MV-4-11 (cell line): ENCODE data around the gene IGF1R.
"Not testable (repeated sequence)": the region's sequence is repeated elsewhere in the genome, so short reads cannot be mapped to it uniquely, and the experiment has no call there.

Experiments
- DNase-seq: peaks from one replicate; lab custom pipeline; 2025; lab: John Stamatoyannopoulos, UW

Gene IGF1R

DNA sequence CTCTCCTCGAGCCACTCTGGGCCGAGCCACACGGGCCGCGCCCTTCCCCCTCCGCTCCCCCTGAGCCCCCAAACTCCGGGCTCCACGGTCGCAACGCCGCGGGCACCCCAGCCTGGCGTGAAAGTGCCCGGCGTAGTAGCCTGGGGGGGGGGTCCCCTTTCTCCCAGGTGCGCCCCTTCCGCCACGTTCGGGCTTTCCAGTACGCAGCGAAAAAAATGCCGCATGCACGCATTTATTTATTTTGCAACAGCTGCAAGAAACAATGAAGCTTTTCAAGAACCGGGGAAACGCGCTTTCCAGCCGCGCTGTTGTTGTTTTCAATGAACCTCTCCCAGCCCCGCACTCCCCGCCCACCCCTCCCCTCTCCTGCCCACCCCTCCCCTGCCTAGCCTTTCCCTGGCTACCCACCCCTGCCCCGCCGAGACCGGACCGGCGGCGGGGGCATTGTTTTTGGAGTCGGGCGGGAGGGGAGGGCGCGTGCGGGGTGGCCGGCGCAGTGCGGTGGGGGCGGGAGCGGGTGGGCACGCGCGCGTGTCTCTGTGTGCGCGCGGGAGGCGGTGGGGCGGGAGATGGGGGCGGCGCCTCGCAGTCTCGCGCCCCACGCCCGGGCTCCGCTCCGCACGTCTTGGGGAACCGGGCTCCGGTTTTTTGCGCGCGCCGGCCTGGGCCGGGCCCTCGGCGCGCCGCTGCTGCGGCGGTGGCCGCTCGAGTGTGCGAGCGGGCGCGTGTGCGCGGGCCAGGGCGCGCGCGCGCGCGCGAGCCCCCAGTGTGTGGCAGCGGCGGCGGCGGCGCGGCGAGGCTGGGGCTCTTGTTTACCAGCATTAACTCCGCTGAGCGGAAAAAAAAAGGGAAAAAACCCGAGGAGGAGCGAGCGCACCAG is at the start of gene IGF1R:
TSS of gene IGF1R (plus strand) at position 766 of the 880 bp plus-strand sequence. CDS start 1,043 bp downstream, outside the sequence.
- peak; percentile 78 for DNase-seq

DNA sequence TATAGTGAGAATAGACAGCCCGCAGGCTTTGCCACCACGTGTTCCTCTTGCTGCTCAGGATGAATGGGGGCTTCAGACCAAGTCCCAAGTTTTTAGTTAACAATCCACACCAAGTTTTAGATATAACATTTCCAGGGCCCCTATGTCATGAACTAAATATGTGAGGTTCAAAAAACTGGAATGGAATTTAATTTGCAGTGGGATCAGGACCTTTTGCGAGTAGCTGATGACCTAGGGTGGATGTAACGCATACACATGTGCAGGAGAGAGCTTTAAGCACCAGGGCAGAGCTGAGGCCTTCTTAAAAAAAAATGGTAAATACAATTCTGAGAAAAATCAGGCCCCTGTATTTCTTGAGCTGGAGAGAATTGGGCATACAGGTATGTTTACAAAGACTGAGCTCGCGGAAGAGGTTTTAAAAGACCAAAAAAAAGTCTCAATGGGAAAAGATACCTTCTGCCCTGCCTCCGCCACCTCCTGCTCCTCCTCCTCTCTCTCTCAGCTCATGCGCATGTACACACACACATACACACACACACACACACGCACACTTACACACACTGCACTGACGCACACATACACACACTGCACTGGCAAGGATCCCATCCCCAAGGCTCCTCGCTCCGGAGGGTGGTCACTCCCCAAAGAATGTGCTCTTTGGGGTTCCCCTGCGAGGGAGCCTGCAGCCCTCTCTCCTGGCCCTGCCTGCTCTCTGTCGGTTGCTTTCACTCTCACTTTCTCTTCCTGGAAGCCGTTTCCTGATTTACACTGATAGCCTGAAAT is 48.2 kb upstream of the IGF1R start:
- DNase-seq: peak; percentile 40

DNA sequence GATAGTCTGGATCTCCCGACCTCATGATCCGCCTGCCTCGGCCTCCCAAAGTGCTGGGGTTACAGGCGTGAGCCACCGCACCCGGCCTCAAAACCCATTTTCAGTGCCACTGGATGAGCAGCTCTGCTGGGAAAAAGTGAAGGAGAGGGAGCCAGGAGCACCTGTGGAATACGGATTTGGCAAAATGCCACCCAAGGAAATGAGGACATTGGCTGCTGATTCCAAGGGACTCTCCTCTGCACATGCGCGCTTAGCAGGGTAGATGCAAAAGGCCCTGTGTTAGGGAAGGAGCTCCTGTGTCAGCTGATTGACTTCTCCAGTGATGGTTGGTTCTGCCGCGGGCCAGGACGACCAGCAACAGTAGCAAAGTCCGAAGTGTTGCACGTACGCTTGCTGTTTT is 43.4 kb upstream of the IGF1R start:
- no peak for DNase-seq

DNA sequence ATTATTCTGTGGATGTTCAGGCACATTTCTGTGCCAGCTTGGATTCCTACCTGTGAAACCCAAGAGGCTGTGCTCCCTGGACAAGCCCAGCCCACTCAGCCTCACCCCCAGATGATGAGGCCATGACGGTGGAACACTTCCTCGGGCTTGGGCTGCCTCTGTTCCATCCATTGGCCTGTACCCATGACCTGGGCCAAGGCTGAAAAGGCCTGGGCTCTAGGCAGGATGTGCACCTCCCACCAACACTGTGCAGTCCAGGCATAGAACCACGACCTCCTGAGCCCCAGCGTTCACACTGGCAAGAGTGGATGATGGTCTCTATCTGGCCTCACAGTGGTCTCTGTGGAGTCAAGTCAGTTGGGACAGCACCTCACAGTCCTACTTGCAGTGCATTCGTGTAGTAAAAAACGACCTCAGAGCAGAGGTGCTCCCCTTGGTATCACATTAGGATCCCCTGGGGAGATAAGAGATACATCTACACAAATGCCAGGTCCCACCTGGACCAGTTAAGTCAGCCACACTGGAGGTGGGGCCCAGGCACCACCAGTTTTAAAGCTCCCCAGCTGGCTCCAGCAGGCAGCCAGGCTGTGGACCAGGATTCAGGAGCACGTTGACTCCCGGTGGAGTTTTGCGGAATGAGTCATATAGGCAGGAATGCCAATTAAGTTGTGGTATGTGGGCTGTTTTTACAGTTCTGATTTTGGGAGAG is 39.0 kb upstream of the IGF1R start:
- DNase-seq: no peak

DNA sequence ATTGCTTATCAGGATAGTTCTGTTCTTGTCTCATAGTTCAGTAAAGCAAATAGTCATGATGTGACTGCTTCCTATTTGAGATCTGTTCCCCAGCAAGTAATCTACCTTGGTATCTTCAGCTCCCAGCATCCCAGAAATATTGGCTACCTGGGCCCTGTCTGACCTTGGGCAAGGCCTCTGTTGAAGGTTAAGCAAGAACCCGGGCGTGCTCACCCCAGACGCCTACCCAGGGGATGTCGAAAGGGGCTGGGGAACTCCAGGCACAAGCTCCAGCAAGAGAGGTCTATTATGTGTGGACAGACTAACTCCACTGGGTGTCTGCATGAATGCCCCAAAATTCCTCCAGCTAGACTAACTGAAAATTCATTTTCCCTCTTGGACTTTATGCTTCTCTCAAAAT is 37.3 kb upstream of the IGF1R start:
- no peak for DNase-seq

DNA sequence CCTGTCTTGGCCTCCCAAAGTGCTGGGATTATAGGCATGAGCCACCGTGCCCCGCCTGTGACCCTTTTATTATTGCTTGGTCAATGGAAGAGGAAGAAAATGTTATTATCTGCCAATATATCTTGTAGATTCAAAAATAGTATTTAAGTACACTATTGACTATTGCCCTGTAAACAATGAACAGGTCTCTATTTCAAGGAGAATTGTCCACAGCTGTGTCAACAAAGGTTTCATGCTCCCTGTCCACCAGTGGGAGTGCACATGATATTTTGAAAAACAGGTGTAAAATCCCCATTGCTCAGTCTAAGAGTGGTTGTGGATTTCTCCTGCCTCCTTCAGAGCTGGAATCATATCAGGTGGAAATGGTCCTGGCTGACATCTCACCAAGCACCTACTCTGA is 36.5 kb upstream of the IGF1R start:
- DNase-seq: no peak

DNA sequence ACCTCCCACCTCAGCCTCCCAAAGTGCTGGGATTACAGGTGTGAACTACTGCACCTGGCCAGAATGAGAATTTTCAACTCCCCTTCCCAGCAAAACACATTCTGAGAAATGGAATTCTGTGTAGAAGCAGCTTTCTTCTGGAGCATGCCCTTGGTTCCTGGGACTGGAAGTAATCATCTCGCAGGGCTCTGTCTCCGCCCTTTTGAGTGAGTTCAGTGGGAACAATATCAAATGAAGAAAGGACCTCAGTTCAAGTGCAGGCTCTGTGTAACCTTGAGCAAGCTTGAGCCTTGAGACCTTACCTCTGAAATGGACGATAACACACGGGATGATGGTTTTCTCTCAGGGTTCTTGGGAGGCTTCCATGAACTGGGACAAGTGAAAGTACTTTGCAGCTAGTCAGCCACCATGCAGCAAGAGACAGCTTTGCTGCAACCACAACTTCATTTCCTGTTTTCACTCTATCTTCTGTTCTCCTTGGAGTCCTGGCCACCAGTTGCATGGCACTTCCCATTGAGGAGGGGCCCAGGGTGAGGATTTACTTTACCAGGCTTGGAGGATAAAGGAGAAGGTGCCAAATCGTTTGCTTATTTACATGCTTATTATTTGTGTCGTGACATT is 35.7 kb upstream of the IGF1R start:
- DNase-seq: peak; percentile 71

DNA sequence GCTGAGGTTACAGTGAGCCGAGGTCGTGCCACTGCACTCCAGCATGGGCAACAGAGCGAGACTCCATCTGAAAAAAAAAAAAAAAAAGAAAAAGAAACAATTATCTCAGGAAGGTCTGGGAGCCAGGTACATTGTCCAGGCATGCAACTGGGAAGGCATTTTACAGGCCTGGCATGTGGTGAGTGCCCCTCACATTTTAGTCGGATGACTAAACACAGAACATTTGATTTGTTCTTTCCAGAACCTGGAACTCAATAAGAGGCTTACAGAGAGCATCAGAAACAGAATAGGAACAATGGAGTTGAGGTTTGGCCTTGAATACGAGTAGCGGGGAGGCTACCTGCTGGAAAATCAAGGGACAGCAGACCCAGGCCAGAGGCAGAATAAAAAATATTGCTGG is 33.7 kb upstream of the IGF1R start:
- DNase-seq: no peak

DNA sequence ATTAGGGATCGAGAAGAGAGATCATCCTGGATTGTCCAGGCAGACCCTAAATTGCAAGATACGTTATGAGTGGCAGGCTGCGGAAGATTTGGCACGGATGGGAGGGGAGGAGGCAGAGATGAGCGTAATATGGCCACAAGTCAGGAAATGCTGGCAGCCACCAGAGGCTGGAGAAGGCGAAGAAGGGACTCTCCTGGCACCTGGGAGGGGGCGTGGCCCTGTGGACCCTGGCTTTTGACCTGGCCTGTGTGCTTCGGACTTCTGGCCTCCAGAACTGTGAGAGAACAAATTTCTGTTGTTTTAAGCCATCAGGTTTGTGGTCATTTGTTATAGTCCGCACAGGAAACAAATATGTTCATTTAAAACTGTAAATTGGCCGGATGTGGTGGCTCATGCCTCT is 31.9 kb upstream of the IGF1R start:
- no peak for DNase-seq

DNA sequence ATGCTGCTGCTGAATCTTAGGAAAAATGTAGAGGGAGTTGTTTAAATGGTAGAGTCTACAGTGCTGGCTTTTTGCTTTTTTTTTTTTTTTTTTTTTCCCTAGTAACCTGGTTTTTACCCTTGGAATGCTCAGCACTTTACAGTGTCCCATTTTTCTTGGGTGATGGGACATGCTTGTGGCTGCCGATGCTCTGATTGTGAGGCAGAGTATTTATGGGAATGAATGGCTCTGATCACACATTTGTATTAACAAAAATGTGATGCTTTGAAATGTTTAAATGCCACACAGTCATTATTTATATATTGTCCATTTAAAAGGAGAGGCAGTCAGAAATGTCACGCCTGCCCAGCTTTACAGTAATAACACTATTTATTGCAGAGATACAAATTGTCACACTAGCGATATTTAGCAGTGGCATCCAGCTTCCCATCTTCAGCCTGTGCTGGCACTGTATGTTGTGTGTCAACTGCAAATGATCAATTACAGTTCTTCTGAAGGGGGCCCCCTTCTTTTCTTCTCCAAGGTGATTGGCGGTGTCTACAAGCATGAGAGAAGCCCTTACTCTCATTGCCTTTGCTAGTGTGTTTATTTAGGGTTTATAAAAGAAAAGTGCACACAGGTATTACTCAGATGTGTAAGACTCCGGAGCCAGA is 30.9 kb upstream of the IGF1R start:
- no peak for DNase-seq

DNA sequence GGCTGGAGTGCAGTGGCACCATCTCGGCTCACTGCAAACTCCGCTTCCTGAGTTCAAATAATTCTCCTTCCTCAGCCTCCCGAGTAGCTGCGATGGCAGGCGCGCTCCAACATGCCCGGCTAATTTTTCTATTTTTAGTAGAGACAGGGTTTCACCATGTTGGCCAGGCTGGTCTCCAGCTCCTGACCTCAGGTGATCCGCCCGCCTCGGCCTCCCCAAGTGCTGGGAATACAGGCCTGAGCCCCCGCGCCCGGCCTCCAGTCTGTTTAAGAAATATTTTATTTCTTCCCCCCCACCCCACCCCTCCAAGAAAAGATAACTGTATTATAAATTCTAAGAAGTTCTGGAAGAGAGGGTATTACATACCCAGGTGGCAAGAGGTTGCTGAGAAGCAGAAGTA is 29.8 kb upstream of the IGF1R start:
- DNase-seq: not testable (repeated sequence)

DNA sequence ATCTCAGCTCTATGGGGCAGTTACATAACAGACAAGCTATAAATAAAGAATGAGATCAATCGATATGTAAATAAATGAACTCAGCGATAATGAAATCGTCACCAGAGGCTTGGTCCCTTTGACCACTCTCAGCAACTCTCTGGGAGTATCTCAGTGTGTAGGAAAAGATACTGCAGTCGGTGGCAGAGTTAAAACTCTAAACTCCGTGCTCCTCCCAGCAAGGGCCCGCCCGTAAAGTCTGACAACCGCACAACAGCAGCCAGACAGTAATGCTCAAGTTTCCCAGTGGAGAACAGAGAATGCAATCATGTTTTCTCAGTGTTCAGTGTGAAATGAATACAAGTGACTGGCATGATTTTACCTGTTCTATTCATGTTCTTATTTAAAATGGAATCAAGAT is 28.3 kb upstream of the IGF1R start:
- no peak for DNase-seq

DNA sequence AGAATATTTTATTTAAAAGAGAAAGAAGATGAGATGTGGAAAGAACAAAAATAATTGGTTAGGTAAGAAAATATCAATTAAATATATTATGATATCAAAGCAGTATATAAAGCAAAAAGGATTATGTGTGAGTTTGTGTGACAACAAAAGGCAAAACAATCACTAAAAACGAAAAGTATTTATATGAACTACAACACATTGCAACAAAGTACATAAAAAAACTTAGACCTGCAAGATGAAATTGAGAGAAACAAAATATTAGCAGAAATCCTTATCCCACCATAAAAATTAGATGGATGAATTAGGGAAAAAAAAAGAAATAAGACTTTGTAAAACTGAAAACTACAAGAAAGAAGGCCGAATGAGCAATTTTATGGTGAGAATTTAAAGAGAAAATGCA is 27.3 kb upstream of the IGF1R start:
- no peak for DNase-seq

DNA sequence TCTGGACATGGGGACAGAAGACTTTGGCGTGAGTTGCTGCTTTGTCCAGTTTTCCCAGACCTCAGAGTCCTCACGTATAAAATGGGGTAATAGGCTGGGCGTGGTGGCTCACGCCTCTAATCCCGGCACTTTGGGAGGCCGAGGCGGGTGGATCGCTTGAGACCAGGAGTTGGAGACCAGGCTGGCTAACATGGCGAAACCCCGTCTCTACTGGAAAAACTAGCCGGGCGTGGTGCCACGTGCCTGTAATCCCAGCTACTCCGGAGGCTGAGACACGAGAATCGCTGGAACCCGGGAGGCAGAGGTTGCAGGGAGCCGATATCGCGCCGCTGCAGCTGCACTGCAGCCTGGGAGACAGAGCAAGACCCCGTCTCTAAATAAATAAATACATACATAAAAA is 22.7 kb upstream of the IGF1R start:
- no peak for DNase-seq

DNA sequence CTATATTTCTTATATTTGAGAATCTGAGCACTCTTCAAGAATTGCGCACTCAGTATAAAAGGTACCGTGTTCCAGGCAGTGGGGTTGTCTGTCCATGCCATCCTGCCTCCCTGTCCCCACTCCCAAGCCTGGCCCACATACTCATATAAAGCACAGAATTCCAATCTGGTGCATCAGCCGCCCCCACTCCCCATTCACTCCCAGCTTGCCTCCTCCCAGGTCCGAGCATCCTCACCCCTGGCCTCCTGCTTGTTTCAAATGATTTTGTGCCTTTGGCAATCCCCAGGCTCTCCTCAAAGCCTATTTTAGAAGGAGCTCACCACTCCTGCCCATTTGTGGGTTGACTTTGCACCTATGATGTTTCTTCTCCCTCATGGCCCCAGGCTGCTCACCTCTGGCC is 22.2 kb upstream of the IGF1R start:
- DNase-seq: no peak

DNA sequence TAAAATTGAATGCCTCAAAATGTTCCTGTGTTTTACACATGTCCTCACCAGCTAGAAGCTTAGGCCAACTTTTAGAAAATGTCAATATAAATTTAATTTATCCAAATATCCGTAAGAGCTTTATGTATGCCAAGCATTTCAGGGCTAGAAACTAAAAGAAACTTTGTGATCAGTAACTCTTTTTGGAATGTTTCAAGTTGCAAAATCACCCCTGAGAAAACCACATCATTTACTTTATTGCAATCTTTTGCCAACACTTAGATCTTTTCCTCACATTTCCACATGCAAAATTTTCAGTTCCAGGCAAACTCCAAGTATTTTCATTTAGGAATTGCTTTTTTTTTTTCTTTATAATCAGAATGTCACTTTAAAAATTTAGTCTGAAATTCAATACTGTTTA is 20.1 kb upstream of the IGF1R start:
- no peak for DNase-seq

DNA sequence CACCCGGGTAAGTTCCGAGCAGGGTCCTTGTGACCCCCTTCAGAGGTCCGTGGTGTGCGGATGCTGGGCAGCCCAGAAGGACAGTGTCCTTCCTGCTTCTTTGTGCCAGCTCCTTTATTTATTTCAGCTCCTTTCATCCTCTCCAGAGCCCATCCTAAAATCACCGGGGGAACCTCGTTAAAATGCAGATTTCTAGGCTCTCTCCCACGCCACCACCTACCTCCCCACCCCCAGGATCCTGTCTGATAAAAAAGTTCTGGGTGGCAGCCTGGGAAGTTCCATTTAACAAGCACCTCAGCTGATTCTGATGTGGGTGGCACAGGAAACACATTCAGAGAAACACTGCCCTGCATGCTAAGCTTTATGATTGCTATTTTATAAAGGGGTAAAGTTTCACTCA is 12.5 kb upstream of the IGF1R start:
- no peak for DNase-seq

DNA sequence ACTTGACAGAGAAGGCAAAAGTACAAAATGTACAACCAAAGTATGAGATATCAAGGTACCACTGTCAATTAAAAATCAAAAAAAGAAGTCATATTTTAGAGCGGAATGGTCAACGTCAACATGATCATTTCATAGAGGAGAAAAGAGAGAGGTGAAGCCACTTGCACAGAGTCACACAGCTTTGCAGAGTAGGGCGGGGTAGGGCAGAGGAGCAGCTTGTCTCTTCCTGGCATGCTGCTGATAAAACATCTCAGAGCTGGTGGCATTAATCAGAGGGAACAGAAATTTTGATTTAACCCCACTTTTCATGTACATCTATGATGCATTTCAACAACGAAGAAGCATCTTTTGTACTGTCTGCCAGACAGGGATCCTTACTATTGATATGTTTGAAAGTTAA is 5.2 kb upstream of the IGF1R start:
- no peak for DNase-seq

DNA sequence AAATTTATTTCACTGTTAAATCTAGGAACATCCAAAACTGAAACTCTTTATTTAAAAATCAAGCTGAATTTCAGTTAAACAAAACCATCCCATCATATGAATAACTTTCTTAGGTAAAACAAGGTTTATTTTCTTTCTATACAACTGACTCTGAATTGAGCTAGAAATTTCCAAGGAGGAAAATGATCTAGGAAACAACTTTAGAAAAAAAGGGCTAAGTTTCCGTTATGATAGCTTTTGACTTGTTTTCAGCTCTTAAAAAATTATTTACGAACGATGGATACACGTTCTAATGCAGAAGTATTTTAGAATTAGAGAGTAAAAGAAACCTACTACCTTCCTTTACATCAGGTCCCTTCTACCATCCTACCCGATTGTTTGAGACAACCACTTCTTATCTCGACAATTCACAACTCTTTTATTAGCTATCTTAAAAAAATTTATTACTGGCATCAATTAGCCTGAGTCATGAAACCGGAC is 1.8 kb upstream of the IGF1R start:
- no peak for DNase-seq

DNA sequence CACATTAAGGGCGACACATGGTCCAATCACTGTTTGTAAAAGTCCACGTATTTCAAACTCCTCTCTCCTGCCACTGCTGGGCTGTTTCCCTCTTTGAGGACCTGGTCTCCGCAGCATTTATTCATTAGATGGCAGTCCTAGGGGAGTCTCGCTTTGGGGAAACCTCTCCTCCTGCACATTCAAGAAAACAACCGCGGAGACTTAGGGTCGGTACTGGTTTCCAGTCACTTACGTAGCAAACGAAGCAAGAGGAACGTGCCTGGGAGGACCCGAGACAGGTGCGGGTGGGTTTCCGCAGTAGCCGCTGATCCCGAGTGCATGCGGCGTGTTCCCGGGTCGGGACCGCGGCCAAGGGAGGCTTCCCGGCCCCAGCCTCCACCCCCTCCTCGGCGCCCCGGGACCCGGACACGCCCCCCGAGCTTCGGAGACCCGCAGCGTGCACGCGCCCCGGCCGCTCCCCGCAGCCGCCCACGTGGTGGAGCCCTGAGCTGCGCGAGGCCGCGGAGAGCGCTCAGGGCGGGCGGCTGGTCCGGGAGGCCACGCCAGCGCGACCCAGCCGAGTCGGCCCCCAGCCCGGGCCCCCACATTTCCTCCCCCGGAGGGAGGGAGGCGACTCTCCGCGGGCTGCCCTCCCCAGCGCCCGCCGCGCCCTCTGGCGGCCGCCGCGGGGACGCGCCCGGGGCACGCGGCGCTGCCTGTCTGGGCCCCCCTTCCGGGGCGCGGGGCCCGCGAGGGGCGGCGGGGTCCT is 1.1 kb upstream of the IGF1R start:
- peak; percentile 27 for DNase-seq
